GM12878 (cell line): ENCODE results near the gene CCSER1. TPM values are rescaled to one million over a fixed set of nuclear protein-coding genes. Genes with fewer than 3 reads are reported as not detected.
"Not testable (repeated sequence)": the region's sequence is repeated elsewhere in the genome, so short reads cannot be mapped to it uniquely, and the experiment has no call there.

Source experiments
- ATAC-seq: fragments of 200-7000 bp; cut with Tn5 transposase; 3 replicates; pipeline ENCODE4 v1.9.1; 2020; ENCODE audit warnings: mild to moderate bottlenecking, moderate library complexity
- BruUV-seq: library from RNA; stranded (reverse); fragments of 400-500 nt; replicated peaks from 2 replicates; lab custom pipeline; 2021; lab: Mats Ljungman, UMichigan
- CTCF ChIA-PET: fragments of 300-600 bp; sonication (Branson Sonifier 250); formaldehyde crosslinking; extraction: SDS; loops from one replicate; lab custom pipeline; 2021; ENCODE audit warnings: inconsistent platforms; lab: Yijun Ruan, JAX
- POLR2A ChIA-PET: fragments of 350-600 bp; formaldehyde crosslinking; extraction: SDS; loops from one replicate; lab custom pipeline; 2021; ENCODE audit warnings: inconsistent platforms; lab: Charles Lee
- RAD21 ChIA-PET: fragments of 300-600 bp; sonication (Branson Sonifier 250); formaldehyde crosslinking; loops from one replicate; lab custom pipeline; 2023; ENCODE audit warnings: antibody characterized with exemption; ENCODE audit not compliant: unreplicated experiment; lab: Charles Lee
- SMC1A ChIA-PET: fragments of 300-600 bp; sonication (Branson Sonifier 250); formaldehyde crosslinking; loops from one replicate; lab custom pipeline; 2023; ENCODE audit not compliant: unreplicated experiment, uncharacterized antibody; lab: Charles Lee
- DNase-seq: peaks from one replicate; pipeline ENCODE4 v3.0.0-alpha.2; 2011; ENCODE audit warnings: low read depth, low spot score
- FAIRE-seq: peaks from 3 replicates; lab custom pipeline; 2011; peaks lifted over from hg19 to GRCh38; lab: Jason Lieb, UNC
- H2AFZ ChIP-seq: 2 replicates; pipeline ENCODE4 v1.6.0; 2011; ENCODE audit warnings: low read depth, low read length, control low read depth; ENCODE audit not compliant: control insufficient read depth
- H3K27ac ChIP-seq: 2 replicates; pipeline ENCODE4 v1.5.1; 2011; ENCODE audit warnings: control low read depth; ENCODE audit not compliant: control insufficient read depth, insufficient read depth
- H3K27me3 ChIP-seq, 2 experiments: replicated peaks in 1 of 2; 2 replicates each; pipeline versions ENCODE4 v1.6.0 to v1.6.1; 2011; ENCODE audit warnings: low read length in 1 of 2; ENCODE audit not compliant: control insufficient read depth in 2 of 2, insufficient read depth in 2 of 2
- H3K36me3 ChIP-seq, 2 experiments: 2 replicates each; pipeline ENCODE4 v1.5.1; 2011; ENCODE audit warnings: low read length in 1 of 2; ENCODE audit not compliant: control insufficient read depth in 2 of 2, insufficient read depth in 2 of 2
- H3K4me1 ChIP-seq: 2 replicates; pipeline ENCODE4 v1.6.1; 2011; ENCODE audit warnings: mild to moderate bottlenecking, low read length, moderate library complexity, mixed read lengths; ENCODE audit not compliant: control insufficient read depth, insufficient read depth
- H3K4me2 ChIP-seq: 2 replicates; pipeline ENCODE4 v1.6.0; 2011; ENCODE audit warnings: control low read depth; ENCODE audit not compliant: control insufficient read depth, insufficient read depth
- H3K4me3 ChIP-seq: fragments of 200-600 bp; sonication (generic); 2 replicates; pipeline ENCODE4 v1.5.1; 2016
- H3K79me2 ChIP-seq: 2 replicates; pipeline ENCODE4 v1.6.0; 2011; ENCODE audit warnings: low read length; ENCODE audit not compliant: control insufficient read depth, insufficient read depth
- H3K9ac ChIP-seq: 2 replicates; pipeline ENCODE4 v1.8.0; 2011; ENCODE audit warnings: low read length, control low read depth, mixed read lengths; ENCODE audit not compliant: control insufficient read depth, insufficient read depth
- H3K9me3 ChIP-seq: replicated peaks from 3 replicates; pipeline ENCODE4 v1.5.1; 2011; ENCODE audit warnings: mild to moderate bottlenecking, low read length; ENCODE audit not compliant: control insufficient read depth, insufficient read depth
- H4K20me1 ChIP-seq: 2 replicates; pipeline ENCODE4 v1.6.0; 2011; ENCODE audit not compliant: control insufficient read depth, insufficient read depth
- ASH2L ChIP-seq: fragments of 300-600, 200-600 bp; sonication (generic); IDR thresholded peaks from 2 replicates; pipeline ENCODE4 v1.6.1; 2017; ENCODE audit warnings: low read depth, mild to moderate bottlenecking, borderline replicate concordance
- BACH1 ChIP-seq: fragments of 450-650 bp; IDR thresholded peaks from 2 replicates; pipeline ENCODE4 v1.6.1; 2017; ENCODE audit warnings: mild to moderate bottlenecking, borderline replicate concordance
- BCL11A ChIP-seq: IDR thresholded peaks from 2 replicates; pipeline ENCODE4 v1.6.1; 2011; ENCODE audit warnings: low read depth, low read length
- CHD1 ChIP-seq: IDR thresholded peaks from 2 replicates; pipeline ENCODE4 v1.6.1; 2012; ENCODE audit warnings: low read depth, low read length, improper control_type of control experiment
- CHD2 ChIP-seq: IDR thresholded peaks from 2 replicates; pipeline ENCODE4 v1.6.1; 2011; ENCODE audit warnings: low read depth, low read length, improper control_type of control experiment, borderline replicate concordance
- CHD4 ChIP-seq: fragments of 200-600 bp; sonication (generic); IDR thresholded peaks from 2 replicates; pipeline ENCODE4 v1.6.1; 2016; ENCODE audit warnings: mild to moderate bottlenecking
- MYC ChIP-seq: IDR thresholded peaks from 2 replicates; pipeline ENCODE4 v1.6.1; 2011; ENCODE audit warnings: mild to moderate bottlenecking, low read length, moderate library complexity, inconsistent platforms; ENCODE audit not compliant: insufficient read depth, insufficient replicate concordance, insufficient read length, severe bottlenecking
- NR2C1 ChIP-seq: fragments of 450-650 bp; IDR thresholded peaks from 2 replicates; pipeline ENCODE4 v1.6.1; 2017; ENCODE audit warnings: antibody characterized with exemption, mild to moderate bottlenecking, moderate library complexity
- SMAD1 ChIP-seq: fragments of 450-650 bp; IDR thresholded peaks from 2 replicates; pipeline ENCODE4 v1.6.1; 2018; ENCODE audit warnings: mild to moderate bottlenecking, low read depth; ENCODE audit not compliant: partially characterized antibody
- SMAD5 ChIP-seq: IDR thresholded peaks from 2 replicates; pipeline ENCODE4 v1.6.1; 2016; ENCODE audit warnings: antibody characterized with exemption, low read depth
- SPI1 ChIP-seq: IDR thresholded peaks from 2 replicates; pipeline ENCODE4 v1.6.1; 2011; ENCODE audit warnings: low read depth, mild to moderate bottlenecking, low read length, moderate library complexity, borderline replicate concordance; ENCODE audit not compliant: insufficient read depth
- TBL1XR1 ChIP-seq: IDR thresholded peaks from 2 replicates; pipeline ENCODE4 v1.6.1; 2012; ENCODE audit warnings: low read depth, low read length, improper control_type of control experiment
- WGBS: methylation state at CpG from one replicate; pipeline ENCODE4 v1.1.6; 2016; ENCODE audit warnings: low lambda C conversion rate; ENCODE audit not compliant: insufficient replicate concordance, insufficient coverage; ENCODE audit errors: missing lambda C conversion rate; 5-methylcytosine and 5-hydroxymethylcytosine counted together
- in situ Hi-C: fragments of 300-500 bp; cut with MboI; formaldehyde crosslinking; loops from 9 replicates; pipeline ENCODE4 v1.14.3; 2018; ENCODE audit warnings: mixed read lengths
- intact Hi-C: fragments of 100-400 bp; cut with micrococcal nuclease; formaldehyde crosslinking; loops from one replicate; pipeline ENCODE4 v1.14.2; 2022; ENCODE audit not compliant: unreplicated experiment
- polyA plus RNA-seq, 11 experiments: library from polyadenylated mRNA; depleted of rRNA in 4 of 11; unstranded in 6 of 11; stranded (reverse) in 5 of 11; fragments of >200 nt; fragmentation: Nextera tagmentation in 4 of 11; fragmentation: Illumina TruSeq in 1 of 11; extraction: Ambion mirVana in 4 of 11; extraction: Trizol in 1 of 11; gene quantifications; 1 replicate in 1 of 11; 2 replicates in 10 of 11; pipeline versions ENCODE4 v1.2.1 to v1.2.3, GENCODE V29; 2011 to 2016; ENCODE audit warnings: inconsistent platforms in 2 of 11, missing spikeins in 2 of 11, low read depth in 1 of 11
- total RNA-seq, 4 experiments: library from RNA; depleted of rRNA in 3 of 4; stranded (reverse); fragments of >200 nt in 3 of 4; fragmentation: Illumina TruSeq in 1 of 4; extraction: Trizol in 1 of 4; gene quantifications; 2 replicates each; pipeline versions ENCODE4 v1.2.1 to v1.2.3, GENCODE V29; 2013 to 2021
- TF ChIP-seq, protein P1 (sequence below): fragments of 450-650 bp; formaldehyde crosslinking; IDR thresholded peaks from 2 replicates; pipeline ENCODE4 v1.4.0; 2020; ENCODE audit warnings: mild to moderate bottlenecking, moderate library complexity

The CCSER1 gene
- total and polyA plus RNA-seq, 10 of the 15 experiments (the other 5 are each of a cell fraction or from before 2014, with no cell fraction given): 0.22 to 2.7 (median 1.0) TPM

DNA sequence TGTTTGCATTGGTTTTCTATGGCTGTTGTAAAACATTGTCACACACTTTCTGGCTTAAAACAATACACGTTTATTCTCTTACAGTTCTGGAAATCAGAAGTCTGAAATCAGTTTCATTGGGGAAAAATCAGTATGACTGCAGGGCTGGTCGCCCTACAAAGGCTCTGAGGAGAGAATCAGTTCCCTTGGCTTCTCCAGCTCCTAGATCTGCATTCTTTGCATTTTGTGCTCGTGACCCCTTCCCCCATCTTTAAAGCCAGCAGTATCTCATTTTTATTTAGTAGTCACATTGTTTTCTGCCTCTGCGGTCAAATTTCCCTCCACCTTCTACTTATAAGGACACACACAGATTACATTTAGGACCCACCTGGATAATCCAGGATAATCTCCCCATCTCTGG, 1326.9 kb downstream of the CCSER1 start:
- POLR2A ChIA-PET: no interaction called here
- Histone ChIP-seq H3K4me1 (no peaks in the 10 kb centered on the region), H3K79me2 (no peaks in the 10 kb centered on the region), H2AFZ (no peak overlapping the region), H3K27ac (no peak overlapping the region), H3K9me3 (no peaks in the 10 kb centered on the region), H3K36me3 (no peaks in the 10 kb centered on the region), H4K20me1 (no peaks in the 10 kb centered on the region), H3K4me2 (no peak overlapping the region), H3K27me3 (no peaks in the 10 kb centered on the region), H3K9ac (no peak overlapping the region), H3K4me3 (no peak overlapping the region)
- SMC1A ChIA-PET: no interaction called here
- ATAC-seq (no peak), DNase-seq (no peak), FAIRE-seq (no peak)
- BruUV-seq: no TSS peak
- CTCF ChIA-PET: no interaction called here
- TF ChIP-seq SMAD1 (no peak), BACH1 (no peak), MYC (no peak), BCL11A (no peak), TBL1XR1 (no peak), SMAD5 (no peak), ASH2L (no peak), CHD1 (no peak), NR2C1 (no peak), SPI1 (no peak), CHD2 (no peak), CHD4 (no peak)
- TF ChIP-seq, protein P1, sequence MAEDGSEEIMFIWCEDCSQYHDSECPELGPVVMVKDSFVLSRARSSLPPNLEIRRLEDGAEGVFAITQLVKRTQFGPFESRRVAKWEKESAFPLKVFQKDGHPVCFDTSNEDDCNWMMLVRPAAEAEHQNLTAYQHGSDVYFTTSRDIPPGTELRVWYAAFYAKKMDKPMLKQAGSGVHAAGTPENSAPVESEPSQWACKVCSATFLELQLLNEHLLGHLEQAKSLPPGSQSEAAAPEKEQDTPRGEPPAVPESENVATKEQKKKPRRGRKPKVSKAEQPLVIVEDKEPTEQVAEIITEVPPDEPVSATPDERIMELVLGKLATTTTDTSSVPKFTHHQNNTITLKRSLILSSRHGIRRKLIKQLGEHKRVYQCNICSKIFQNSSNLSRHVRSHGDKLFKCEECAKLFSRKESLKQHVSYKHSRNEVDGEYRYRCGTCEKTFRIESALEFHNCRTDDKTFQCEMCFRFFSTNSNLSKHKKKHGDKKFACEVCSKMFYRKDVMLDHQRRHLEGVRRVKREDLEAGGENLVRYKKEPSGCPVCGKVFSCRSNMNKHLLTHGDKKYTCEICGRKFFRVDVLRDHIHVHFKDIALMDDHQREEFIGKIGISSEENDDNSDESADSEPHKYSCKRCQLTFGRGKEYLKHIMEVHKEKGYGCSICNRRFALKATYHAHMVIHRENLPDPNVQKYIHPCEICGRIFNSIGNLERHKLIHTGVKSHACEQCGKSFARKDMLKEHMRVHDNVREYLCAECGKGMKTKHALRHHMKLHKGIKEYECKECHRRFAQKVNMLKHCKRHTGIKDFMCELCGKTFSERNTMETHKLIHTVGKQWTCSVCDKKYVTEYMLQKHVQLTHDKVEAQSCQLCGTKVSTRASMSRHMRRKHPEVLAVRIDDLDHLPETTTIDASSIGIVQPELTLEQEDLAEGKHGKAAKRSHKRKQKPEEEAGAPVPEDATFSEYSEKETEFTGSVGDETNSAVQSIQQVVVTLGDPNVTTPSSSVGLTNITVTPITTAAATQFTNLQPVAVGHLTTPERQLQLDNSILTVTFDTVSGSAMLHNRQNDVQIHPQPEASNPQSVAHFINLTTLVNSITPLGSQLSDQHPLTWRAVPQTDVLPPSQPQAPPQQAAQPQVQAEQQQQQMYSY (CRISPR knock-in tag): no peak
- intact Hi-C loops (no loop called here), in situ Hi-C loops (no loop called here)
- RAD21 ChIA-PET: no interaction called here
- WGBS: 22% methylated on average over 4 of the region's 4 CpGs

DNA sequence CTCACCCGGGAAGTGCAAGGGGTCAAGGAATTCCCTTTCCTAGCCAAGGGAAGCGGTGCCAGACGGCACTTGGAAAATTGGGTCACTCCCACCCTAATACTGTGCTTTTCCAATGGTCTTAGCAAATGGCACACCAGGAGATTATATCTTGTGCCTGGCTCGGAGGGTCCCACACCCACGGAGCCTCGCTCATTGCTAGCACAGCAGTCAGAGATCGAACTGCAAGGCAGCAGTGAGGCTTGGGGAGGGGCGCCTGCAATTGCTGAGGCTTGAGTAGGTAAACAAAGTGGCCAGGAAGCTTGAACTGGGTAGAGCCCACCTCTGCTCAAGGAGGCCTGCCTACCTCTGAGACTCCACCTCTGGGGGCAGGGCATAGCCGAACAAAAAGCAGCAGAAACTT, 1335.4 kb downstream of the CCSER1 start:
- H3K9me3 ChIP-seq, H2AFZ ChIP-seq, H3K4me2 ChIP-seq, POLR2A ChIA-PET, CTCF ChIA-PET, SMC1A ChIA-PET, BruUV-seq, H3K9ac ChIP-seq, FAIRE-seq, H3K4me1 ChIP-seq, DNase-seq, ATAC-seq, RAD21 ChIA-PET, H3K36me3 ChIP-seq, H3K27ac ChIP-seq, intact Hi-C loops, H3K4me3 ChIP-seq, H3K79me2 ChIP-seq, H3K27me3 ChIP-seq, H4K20me1 ChIP-seq, in situ Hi-C loops: not testable (repeated sequence)
- 14% methylated on average over 9 of the region's 9 CpGs for WGBS
